Prostate gland (tissue), 2 donors: ENCODE measurements around the gene MAML3.

Experiments
- POLR2AphosphoS5 ChIP-seq: sonication (generic); formaldehyde crosslinking; IDR thresholded peaks from one replicate; pipeline ENCODE4 v1.6.1; 2017; ENCODE audit warnings: antibody characterized with exemption
- TF ChIP-seq, protein P1 (sequence below), 4 experiments: fragments of 200-600 bp in 2 of 4; fragments of 450-650 bp in 2 of 4; sonication (generic) in 2 of 4; IDR thresholded peaks; 1 replicate in 3 of 4; 2 replicates in 1 of 4; pipeline ENCODE4 v1.5.1; 2016 to 2019; ENCODE audit warnings: antibody characterized with exemption in 4 of 4, mild to moderate bottlenecking in 2 of 4, moderate library complexity in 2 of 4

DNA sequence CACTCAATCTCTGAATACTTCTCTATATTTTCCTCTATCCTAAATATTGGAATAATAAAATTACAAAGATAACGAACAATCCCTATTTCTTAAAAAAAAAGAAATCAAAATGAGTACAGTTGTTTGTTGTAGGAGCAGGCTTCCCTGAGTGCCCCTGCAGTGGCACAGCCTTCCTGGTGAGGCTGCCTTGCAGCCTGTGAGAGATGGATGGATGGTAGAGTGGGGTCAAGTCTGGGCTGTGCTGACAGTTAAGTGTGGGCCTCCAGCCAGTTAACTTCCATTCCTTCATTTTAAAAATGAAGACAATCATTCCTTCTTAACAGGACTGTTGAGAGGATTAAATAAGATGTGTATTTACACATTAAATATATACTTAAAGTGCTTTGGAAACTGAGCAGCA lies 351.5 kb downstream of the MAML3 start:
- TF ChIP-seq, protein P1, sequence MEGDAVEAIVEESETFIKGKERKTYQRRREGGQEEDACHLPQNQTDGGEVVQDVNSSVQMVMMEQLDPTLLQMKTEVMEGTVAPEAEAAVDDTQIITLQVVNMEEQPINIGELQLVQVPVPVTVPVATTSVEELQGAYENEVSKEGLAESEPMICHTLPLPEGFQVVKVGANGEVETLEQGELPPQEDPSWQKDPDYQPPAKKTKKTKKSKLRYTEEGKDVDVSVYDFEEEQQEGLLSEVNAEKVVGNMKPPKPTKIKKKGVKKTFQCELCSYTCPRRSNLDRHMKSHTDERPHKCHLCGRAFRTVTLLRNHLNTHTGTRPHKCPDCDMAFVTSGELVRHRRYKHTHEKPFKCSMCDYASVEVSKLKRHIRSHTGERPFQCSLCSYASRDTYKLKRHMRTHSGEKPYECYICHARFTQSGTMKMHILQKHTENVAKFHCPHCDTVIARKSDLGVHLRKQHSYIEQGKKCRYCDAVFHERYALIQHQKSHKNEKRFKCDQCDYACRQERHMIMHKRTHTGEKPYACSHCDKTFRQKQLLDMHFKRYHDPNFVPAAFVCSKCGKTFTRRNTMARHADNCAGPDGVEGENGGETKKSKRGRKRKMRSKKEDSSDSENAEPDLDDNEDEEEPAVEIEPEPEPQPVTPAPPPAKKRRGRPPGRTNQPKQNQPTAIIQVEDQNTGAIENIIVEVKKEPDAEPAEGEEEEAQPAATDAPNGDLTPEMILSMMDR (IDR thresholded peaks at IDR 0.05): no peak
- no peak for TF ChIP-seq POLR2AphosphoS5
